NCI-H1417 (cell line): Measurements from ENCODE around the gene SEMA4D.
A peak's percentile ranks its signal among the peaks of the same experiment; 100 is the strongest.

ENCODE experiments used
- DNase-seq, 3 experiments: peaks; one replicate each; lab custom pipeline; 2025; lab: John Stamatoyannopoulos, UW

The SEMA4D gene

DNA sequence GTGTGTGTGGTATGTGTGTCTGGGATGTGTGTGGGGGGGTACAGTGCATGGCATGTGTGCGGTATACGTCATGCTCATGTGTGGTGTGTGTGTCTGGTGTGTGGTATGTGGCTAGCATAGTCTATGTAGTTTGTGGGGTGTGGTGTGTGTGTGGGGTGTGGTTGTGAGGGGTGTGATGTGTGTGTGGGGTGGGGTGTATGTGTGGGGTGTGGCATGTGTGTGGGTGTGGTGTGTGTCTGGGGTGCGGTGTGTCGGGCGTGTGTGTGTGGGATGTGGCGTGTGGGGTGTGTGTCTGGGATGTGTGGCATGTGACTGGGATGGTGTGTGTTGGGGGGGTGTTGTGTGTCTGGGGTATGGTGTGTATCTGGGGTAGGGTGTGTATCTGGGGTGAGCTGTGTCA, 127.3 kb downstream of the SEMA4D start:
- no peak for DNase-seq

DNA sequence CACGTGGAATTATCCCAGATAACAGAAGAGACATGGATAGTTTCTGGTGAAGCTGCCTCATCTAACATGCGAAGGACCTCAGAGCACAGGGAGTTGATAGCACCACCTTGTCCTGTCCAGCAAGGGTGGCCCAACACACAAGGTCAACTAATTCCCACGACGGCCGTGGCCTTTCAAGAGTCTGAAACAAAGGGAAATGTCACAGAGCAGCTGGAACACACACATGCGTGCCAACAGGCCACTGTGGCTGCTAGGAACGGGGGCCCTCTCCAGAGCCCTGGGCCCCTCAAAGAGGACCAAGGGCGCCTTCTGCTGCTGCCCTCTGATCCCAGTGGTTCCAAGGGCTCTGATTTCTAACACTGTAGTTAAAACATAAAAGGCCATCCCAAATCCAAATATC, 128.9 kb downstream of the SEMA4D start:
- DNase-seq, result no peak

DNA sequence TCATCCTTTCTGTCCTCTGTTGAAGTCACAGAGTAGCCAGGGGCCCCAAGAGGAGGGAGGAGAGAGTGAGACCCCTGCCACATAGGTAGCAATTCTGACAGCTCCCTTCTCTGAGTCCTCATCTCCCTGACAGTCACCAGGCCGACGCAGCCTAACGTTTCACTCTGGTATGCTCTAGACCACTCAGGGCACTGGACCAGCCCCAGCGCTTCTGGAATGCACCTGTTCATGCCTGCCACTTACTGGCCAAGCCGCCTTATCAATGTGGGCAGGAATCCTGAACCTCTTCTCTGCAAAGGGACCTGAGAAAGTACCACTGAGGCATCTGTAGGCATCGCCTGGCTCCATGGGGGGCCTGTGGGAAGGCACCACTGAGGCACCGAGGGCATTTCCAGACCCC, 129.4 kb downstream of the SEMA4D start:
- DNase-seq, result no peak

DNA sequence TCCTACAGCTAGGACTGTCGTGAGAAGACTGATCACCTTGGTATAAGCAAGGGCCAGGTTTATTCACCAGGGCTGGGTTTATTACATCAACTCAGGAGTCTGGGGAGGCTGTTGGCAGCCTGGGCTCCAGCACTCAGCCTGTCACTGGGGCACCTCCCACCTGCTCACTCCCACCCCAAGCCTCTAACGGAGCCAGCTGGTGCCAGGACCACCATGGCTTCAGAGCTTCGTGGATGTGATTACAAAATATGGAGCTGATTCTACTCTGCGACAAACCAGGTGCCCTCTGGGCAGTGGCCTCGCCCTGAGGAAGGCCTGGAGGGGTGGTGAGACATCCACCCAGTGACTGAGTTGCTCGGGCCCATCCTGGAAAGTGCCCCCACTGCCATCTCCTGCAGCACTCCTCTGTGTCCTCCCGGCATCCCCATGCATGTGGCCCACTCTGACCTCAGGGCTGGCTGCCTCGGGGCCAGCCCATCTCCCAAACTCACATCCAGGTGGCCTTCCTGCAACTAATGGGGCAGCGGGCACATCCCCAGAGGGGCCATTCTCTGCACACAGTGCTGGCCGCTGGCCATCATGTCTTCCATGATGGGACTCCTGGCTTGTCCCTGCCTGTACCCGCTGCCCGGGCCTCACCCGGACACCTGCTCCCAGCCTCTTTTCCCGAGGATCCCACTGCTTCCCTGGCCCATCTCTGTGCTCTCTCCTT, 130.0 kb downstream of the SEMA4D start:
- no peak for DNase-seq

DNA sequence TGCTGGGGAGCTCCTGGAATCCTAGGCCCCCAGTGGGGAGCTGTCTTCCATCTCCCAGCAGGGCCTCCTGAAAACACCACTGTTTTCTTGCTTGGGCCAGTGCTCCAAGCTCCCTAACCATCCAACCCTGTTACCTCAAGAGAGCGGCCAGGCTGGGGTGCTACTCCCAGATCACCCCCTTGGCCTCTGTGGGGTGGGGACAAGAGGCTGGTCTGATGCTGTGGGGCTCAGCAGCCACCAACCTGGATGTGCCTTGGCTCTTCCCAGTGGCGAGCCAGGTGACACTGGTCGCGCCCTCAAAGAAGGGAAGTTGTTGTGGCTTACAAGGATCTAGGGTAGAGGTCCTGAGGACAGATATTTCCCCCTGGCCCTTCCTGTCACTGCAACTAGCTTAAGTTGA, 130.6 kb downstream of the SEMA4D start:
- no peak for DNase-seq

DNA sequence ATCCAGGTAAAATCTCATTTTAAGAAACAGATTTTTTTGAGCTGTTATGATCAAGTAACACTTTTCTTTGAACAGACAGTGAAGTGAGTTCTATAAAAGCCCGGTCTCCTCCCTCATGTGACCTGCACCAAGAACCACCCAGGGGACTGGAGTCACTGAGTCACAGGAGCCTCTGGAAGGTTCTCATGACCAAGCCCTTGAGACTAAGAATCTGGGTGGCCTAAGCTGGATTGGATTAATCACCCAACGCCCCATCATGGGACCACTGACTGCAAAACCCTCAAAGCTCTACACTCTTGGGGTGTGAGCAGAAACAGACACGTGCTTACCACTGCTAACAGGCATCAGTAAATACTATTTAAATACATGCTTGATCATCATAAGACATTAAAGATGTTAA, 131.2 kb downstream of the SEMA4D start:
- no peak for DNase-seq

DNA sequence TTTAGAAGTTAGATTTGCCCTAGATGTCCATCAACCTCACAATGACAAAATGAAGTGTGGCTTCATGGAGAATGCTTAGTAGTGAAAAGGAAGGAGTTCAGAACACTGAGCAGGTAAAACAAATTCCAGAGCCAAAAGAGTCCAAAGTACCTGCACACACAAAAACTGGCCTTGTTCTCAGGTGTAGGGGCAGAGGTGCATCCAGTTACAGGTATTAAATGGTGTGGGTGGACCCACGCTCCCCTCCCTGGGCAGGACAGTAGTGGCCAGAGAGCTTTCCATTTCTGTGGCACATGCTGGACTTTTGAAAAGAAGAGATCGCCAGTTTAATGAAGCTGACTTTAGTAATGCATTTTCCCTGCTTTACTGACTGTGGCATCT, 132.4 kb downstream of the SEMA4D start:
- DNase-seq, result no peak

DNA sequence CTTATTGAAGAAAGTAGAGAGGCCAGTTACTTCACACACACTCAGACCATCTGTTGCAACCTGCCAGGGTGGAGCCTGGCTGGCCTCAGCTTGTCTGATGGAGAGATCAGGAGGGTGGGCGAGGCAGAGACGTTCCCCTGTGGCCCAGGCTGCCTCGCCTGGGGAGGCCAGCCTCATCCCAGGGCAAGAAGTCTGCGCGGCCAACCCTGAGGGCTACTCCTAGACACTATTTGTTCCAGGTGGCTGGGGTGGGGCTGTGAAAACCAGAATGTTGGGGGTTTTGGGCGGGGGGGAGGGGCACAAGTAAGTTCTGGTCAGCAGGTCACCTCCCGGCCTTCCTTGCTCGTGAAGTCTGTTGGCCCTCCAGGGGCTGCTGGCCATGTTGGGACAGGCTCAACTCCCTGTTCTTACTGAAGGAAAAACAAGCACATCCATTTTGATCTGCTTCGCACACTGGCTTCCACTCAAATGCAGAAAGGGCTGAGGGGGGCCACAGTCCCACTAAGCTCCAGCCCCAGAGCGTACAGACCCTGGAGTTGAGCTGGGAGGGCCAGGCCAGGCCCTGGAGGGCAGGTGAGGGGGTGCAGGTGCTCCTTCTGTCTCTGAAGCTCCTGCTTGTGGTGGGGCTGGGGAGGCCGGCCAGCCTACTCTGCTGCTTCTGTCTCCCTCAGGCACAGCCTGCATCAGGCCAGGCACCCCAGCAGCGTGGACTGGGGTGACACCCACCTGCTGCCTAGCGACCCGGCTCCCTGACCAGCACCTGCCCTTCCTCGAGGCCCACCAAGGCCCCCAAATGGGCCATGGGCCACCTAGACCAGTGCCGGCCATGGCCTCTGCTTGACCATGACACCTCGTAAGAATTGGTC, 133.0 kb downstream of the SEMA4D start:
- DNase-seq, result no peak

DNA sequence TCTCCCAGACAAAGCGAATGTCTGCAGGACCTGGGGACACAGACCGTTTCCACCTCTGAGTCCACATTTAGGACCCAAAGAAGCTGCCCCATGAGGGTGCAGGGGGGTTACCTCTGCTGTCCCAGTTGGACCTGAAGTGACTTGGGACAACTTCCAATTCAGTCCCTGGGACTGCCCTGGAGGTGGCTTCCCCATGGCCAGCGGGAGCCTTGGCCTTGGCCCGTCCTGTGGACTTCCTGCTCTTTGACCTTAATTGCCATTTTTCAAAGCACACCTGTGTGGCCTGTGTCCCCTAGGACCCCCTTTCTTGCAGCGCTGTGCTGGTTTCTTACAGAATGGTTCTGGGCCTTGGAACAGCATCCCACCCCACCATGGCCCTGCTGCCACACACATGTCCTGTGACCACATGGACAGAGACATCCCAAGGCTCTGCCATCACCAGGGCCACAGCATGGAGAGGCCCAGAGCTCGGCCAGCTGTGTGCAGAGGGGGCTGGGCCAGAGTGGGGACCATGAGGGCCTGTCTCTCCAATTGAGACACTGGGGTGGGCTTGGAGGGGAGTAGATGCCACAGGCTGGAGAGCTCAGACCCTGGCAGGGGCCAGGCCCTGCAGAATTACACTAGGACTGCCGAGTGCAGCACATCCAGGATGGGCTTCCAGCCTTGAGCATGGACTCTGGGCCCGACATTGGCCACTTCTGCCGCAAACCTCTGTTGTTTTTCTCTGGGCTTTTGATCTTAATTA, 133.8 kb downstream of the SEMA4D start:
- no peak for DNase-seq

DNA sequence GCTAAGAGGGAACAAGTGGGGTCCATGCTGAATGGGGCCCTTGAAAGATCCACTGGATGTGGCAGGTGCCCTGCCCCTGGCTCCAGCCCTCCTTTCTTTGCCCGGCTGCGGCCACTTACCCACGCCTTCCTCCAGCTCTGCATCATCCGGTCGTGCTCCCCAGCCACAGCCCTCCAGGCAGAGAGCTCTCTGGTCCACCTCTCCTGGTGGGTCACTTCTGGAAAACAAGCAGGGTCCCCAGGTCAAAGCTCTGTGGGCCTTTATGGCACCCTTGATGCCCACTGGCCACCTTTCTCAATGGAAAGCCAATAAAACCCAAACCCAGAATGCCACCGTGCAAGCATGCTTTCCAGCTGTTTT, 134.6 kb downstream of the SEMA4D start:
- DNase-seq, result no peak

DNA sequence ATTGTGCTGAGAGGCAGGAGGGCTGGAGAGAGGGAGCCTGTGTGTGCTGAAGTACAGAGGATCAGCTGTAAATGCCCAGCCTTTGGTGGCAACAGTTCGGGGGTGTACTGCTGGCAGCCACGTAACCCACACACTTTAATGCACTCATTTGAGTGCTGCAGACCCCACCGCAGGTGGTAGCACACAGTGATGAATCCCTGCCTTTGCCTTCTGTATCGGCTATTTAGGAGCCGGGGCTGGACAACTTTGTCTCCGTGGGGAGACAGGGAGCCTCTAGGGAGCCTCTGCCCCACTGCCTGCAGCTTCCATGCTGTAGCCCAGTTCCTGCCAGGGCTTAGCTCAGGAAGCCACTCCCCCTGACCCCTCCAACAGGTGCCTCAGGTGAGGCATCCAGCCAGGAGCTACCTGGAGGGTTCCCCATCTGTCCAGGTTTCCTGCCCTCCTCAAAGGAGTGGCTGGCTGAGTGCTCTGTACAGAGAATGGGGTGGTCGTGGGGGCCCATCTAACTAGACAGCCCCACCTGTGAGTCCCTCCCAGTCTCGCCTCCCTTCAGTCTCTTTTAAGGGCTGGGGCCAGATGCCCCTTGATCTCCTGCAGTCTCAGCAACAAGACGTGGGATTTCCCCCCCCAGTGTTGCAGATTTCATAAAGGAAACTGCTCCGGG, 135.1 kb downstream of the SEMA4D start:
- no peak for DNase-seq

DNA sequence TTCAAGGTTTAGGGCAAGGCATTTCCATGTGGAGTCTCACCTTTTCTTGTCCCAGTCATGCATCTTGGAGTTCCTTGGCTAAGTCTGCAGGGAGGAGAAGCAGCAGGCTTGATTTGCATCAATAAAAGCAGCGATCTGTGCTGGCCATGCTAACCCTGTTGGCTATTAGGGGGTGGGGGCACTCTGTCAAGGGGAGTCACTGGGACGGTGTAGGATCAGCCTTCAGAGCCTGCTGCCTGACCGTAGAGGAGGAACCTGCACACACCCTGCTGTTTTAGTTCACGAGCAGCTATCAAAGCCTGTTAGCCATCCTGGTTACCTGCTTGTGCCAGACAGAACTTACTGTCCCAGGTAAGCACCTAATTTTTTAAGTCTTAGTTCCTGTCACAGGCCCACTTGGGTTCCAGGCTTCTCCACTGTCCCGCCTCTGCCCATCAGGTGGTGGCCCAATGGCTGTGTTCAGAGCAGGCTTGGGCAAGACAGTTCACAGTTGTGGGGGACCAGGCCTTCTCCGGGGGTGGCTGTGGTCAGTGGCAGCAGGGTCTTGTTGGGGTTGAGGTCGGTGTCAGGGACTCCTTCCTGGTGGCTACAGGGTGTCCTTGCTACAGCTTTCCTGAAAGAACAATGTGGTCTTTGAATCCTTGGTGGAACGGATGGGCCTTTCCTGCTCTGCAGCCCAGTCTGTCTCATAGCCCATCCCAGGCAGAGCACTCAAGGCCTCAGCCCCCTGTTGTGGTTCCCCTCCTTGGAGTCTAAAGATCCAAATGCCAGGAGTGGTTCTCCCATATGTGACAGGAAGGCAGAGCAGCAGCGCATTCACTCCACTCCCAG, 135.9 kb downstream of the SEMA4D start:
- DNase-seq, result no peak

DNA sequence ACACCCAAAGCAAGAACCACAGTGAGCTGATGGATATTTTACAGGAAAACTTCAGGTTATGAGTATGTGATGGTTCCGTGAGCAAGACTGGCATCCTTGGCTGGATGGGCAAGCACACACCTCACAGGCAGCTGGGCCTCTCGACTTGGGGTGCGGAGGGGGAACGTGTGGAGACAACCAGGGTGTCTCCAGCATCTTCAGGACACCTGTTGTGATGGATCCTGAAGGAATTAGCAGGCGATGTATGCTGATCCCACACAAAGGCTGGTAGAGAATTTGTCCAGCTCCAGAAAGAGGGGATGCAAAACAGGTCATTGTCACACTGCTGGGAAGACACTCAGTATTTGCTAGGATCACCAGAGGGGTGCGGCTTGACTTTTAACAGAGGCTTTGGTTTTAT, 136.9 kb downstream of the SEMA4D start:
- DNase-seq, result no peak

DNA sequence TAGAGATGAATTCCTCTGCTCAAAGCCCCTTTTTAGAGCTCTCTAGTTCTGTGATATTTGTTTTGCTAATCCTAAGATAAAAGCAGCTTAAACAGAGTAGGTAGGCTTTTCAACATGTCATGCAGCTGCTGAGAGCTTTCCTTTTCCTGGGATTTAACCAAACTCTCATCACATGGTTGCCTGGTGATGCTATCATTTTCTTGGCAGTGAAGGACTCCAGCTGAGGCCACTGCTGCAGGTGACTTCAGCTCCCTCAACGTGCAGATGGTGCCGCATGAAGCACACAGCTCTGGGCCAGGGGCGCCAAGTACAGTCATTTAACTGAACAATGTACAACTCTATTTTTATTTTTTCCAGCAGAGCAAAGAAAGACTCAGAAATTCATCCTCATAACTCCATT, 137.4 kb downstream of the SEMA4D start:
- DNase-seq, result peak in 2 of 3 experiments; percentile 17 to 64

DNA sequence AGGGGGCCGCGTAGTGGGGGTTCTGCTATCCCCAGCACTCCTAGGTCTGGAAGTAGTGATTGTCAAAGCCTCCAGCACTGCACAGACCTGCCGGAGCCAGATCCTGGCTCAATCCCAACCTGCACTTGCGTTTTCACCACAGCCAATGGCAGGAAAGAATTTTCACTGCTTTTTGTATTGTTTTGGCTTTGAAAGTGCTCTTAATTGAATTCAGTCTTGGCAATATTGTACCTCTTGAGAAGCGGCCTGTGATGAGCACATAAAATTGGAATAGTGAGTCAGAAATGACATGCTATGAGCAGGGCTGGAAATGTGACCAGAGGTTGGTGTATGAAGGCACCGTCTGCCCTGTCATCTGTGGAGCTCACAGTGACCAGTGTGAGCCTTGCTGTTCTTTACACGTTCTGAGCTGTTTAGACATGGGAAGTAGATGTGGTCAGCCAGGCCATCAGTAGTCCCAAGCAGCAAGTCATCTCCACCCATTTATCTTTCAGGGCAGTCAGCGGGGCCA, 138.1 kb downstream of the SEMA4D start:
- DNase-seq, result peak in 1 of 3 experiments; percentile 27

DNA sequence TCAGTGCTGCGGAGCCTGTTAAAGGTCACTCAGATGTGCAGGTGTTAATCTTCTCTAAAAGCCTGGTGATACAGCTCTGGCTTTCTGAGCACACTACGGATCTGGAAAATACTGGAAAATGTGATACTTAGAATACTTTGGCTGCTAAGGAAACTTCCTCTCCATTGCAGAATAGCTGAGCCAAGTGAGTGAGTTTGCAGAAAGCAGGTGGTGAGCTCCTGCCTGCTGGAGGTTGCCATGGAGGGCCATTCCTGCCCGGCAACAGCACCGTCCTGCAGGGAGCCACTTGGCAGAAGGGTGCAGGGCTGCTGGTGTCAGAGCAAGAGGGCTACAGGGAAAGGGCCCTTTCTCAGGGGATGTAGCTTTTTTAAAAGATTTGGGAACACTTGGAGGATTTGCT, 138.9 kb downstream of the SEMA4D start:
- DNase-seq, result peak in 2 of 3 experiments; percentile 45 to 78

DNA sequence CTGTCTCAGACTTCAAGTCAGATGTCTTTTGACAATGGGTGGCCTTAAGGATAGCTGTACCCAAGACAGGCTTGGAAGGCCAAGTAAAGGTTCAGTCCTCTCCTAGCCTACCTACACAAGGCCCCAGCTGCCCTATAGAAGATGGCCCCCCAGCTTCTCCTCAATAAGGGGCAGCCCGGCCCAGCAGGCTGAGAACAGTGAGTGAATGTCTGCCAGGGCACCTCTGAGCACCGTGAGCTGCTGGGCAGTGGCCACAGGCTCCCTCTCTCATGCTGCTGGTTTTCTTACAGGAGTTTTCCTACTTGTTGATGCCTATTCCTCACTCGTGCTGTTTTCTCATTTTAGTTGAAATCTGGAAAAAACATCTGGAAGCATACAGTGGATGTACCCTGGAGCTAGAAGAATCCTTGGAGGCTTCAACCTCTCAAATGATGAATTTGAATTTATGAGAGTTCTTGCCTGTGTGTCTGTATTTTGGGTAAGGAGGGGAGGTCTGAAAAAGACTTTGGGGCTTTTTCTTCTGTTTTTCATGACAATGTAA, 139.5 kb downstream of the SEMA4D start:
- DNase-seq, result no peak

DNA sequence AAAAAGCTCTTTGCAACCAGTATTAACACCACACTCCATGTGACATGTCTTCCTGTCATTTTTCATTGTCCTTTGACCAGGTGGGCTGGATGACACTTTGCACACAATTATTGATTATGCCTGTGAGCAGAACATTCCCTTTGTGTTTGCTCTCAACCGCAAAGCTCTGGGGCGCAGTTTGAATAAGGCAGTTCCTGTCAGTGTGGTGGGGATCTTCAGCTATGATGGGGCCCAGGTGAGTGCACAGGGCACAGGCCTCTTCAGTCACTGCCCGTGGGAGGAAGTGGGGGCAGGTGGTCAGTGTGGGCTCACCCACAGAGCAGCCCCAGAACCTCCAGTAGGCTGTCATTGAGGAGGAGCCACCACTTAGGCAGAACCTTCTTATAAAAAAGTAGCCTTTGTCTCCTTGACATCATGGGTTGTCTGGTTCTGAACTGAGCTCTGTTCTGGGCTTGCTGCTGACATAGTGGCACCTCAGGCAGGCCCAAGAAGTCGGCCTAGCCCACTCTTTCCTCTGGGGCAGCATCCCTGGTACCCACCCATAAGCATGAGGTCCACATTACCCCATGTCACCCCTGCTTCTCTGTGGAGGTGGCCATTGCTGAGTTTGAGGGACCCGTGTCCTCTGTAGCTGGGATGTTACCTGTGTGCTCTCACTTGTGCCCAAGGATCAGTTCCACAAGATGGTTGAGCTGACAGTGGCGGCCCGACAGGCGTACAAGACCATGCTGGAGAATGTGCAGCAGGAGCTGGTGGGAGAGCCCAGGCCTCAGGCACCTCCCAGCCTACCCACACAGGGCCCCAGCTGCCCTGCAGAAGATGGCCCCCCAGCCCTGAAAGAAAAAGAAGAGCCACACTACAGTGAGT, 140.3 kb downstream of the SEMA4D start:
- DNase-seq, result peak in 2 of 3 experiments; percentile 42 to 75

DNA sequence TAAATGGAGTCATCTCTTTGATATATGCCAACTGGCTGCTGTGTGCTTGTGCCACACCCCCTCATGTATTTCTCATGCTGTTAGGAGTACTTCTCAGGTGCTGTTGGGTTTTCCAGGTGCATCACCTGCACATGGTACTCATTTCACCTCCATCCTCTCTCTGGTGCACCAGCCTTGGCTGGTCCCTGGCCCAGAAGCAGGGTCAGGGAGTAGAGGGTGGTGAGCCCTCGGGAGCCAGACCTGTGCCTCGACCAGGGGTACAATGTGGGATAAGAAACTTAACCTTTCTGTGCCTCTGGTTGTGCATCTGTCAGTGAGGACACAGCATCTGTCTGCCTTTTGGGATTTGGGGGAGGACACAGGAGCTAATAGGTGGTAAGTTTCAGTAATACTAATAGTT, 141.1 kb downstream of the SEMA4D start:
- DNase-seq, result no peak

DNA sequence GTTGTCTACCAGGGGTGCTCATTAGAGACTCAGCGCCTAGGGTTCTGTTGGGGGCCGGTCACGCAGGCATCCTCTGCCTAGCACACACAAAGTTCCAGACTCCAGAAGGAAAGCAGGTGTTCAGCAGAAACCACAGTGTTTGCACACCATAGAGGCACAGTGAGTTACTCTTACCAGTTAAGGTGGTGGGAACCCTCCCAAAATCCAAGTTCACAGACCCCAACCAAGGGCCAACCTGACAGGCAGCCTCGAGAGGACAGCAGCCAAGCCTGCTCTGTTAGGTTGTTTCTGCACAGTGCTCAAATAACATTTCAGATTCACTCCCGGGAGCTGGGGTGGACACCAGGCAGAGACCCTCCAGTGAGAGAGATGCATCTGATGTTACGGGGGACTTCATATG, 143.4 kb downstream of the SEMA4D start:
- DNase-seq, result no peak
